HepG2 (cell line): ENCODE measurements around the gene ADI1. TPM values are rescaled to one million over a fixed set of nuclear protein-coding genes. Genes with fewer than 3 reads are reported as not detected.

ENCODE experiments used
- CREB1 ChIP-seq, 2 experiments: fragments of 450-650 bp in 1 of 2; IDR thresholded peaks; 2 replicates each; pipeline ENCODE4 v1.6.1; 2016 to 2017; ENCODE audit warnings: control low read depth in 1 of 2, mild to moderate bottlenecking in 1 of 2, missing compliant biosample characterization in 1 of 2, missing genetic modification characterization in 1 of 2
- DNMT3B ChIP-seq: conservative IDR thresholded peaks from 2 replicates; pipeline ENCODE4 v1.6.1; 2016; ENCODE audit warnings: missing biosample characterization, control low read depth
- DPF2 ChIP-seq: sonication (generic); formaldehyde crosslinking; IDR thresholded peaks from 2 replicates; pipeline ENCODE4 v1.4.0; 2020; ENCODE audit warnings: mild to moderate bottlenecking, low read depth, missing genetic modification reagents, borderline replicate concordance
- FOXA3 ChIP-seq: IDR thresholded peaks from 2 replicates; pipeline ENCODE4 v1.6.1; 2016; ENCODE audit warnings: missing genetic modification reagents, missing compliant biosample characterization
- GATAD2A ChIP-seq: IDR thresholded peaks from 2 replicates; pipeline ENCODE4 v1.6.1; 2016
- GPN1 ChIP-seq: sonication (generic); formaldehyde crosslinking; IDR thresholded peaks from 2 replicates; pipeline ENCODE4 v1.5.1; 2020; ENCODE audit warnings: missing genetic modification reagents, borderline replicate concordance
- HIVEP1 ChIP-seq: sonication (generic); formaldehyde crosslinking; IDR thresholded peaks from 2 replicates; pipeline ENCODE4 v1.4.0; 2020; ENCODE audit warnings: mild to moderate bottlenecking, missing genetic modification reagents
- MAX ChIP-seq: IDR thresholded peaks from 2 replicates; pipeline ENCODE4 v1.6.1; 2012; ENCODE audit warnings: inconsistent platforms
- MTA1 ChIP-seq: sonication (generic); formaldehyde crosslinking; IDR thresholded peaks from 2 replicates; pipeline ENCODE4 v1.4.0; 2020; ENCODE audit warnings: missing genetic modification reagents, mild to moderate bottlenecking, borderline replicate concordance
- REXO4 ChIP-seq: sonication (generic); formaldehyde crosslinking; IDR thresholded peaks from 2 replicates; pipeline ENCODE4 v1.8.0; 2022; ENCODE audit warnings: missing genetic modification reagents, mild to moderate bottlenecking, borderline replicate concordance
- SAP130 ChIP-seq: IDR thresholded peaks from 2 replicates; pipeline ENCODE4 v1.6.1; 2016; ENCODE audit warnings: low read depth
- SOX5 ChIP-seq: IDR thresholded peaks from 2 replicates; pipeline ENCODE4 v1.6.1; 2016; ENCODE audit warnings: borderline replicate concordance
- SRSF9 ChIP-seq: fragments of 200-400 bp; formaldehyde crosslinking; IDR thresholded peaks from 2 replicates; pipeline ENCODE4 v1.6.1; 2018; ENCODE audit warnings: borderline replicate concordance, mild to moderate bottlenecking, low read depth, low read length; ENCODE audit not compliant: insufficient read depth, poor library complexity, severe bottlenecking
- TBX2 ChIP-seq: sonication (generic); formaldehyde crosslinking; IDR thresholded peaks from 2 replicates; pipeline ENCODE4 v1.5.0; 2020; ENCODE audit warnings: missing genetic modification reagents, mild to moderate bottlenecking, borderline replicate concordance
- TEAD2 ChIP-seq: sonication (generic); formaldehyde crosslinking; IDR thresholded peaks from 2 replicates; pipeline ENCODE4 v1.9.0; 2021; ENCODE audit warnings: missing genetic modification reagents
- TEF ChIP-seq: sonication (generic); formaldehyde crosslinking; IDR thresholded peaks from 2 replicates; pipeline ENCODE4 v1.5.0; 2020; ENCODE audit warnings: missing genetic modification reagents
- THAP8 ChIP-seq: sonication (generic); formaldehyde crosslinking; IDR thresholded peaks from 2 replicates; pipeline ENCODE4 v1.5.1; 2020; ENCODE audit warnings: missing genetic modification reagents, mild to moderate bottlenecking, borderline replicate concordance
- TSC22D2 ChIP-seq: sonication (generic); formaldehyde crosslinking; IDR thresholded peaks from 2 replicates; pipeline ENCODE4 v1.5.1; 2020; ENCODE audit warnings: missing genetic modification reagents, mild to moderate bottlenecking, borderline replicate concordance
- ZBTB21 ChIP-seq: sonication (generic); formaldehyde crosslinking; IDR thresholded peaks from 2 replicates; pipeline ENCODE4 v1.4.0; 2020; ENCODE audit warnings: missing genetic modification reagents
- ZNF225 ChIP-seq: sonication (generic); formaldehyde crosslinking; IDR thresholded peaks from 2 replicates; pipeline ENCODE4 v1.4.0; 2020; ENCODE audit warnings: mild to moderate bottlenecking, missing genetic modification reagents
- ZNF275 ChIP-seq: sonication (generic); formaldehyde crosslinking; IDR thresholded peaks from 2 replicates; pipeline ENCODE4 v1.8.0; 2022; ENCODE audit warnings: missing genetic modification reagents, mild to moderate bottlenecking, inconsistent platforms, borderline replicate concordance
- ZNF446 ChIP-seq: sonication (generic); formaldehyde crosslinking; IDR thresholded peaks from 2 replicates; pipeline ENCODE4 v1.5.0; 2020; ENCODE audit warnings: mild to moderate bottlenecking, missing genetic modification reagents
- ZNF574 ChIP-seq: sonication (generic); formaldehyde crosslinking; IDR thresholded peaks from 2 replicates; pipeline ENCODE4 v1.4.0; 2020; ENCODE audit warnings: missing genetic modification reagents
- ZNF724P ChIP-seq: sonication (generic); formaldehyde crosslinking; IDR thresholded peaks from 2 replicates; pipeline ENCODE4 v1.8.0; 2022; ENCODE audit warnings: missing genetic modification reagents, borderline replicate concordance
- polyA plus RNA-seq, 8 experiments: library from polyadenylated mRNA; depleted of rRNA in 3 of 8; stranded (reverse) in 7 of 8; unstranded in 1 of 8; fragments of >200 nt; fragmentation: Illumina TruSeq in 4 of 8; extraction: Trizol in 4 of 8; gene quantifications; 2 replicates each; pipeline versions ENCODE4 v1.2.1 to v1.2.3, GENCODE V29; 2011 to 2016; ENCODE audit warnings: low read depth in 4 of 8, missing spikeins in 1 of 8, mixed read lengths in 1 of 8; ENCODE audit not compliant: insufficient read depth in 1 of 8
- total RNA-seq, 5 experiments: library from RNA; depleted of rRNA; stranded (reverse); fragments of >200 nt; fragmentation: Illumina TruSeq; extraction: Trizol; gene quantifications; 2 replicates each; pipeline ENCODE4 v1.2.3, GENCODE V29; 2016; ENCODE audit warnings: low read depth in 1 of 5

The ADI1 gene
- total and polyA plus RNA-seq, 2 of the 13 experiments (the other 11 are each of a cell fraction or from before 2014, with no cell fraction given): 28.7 to 123 TPM

GRCh38 chr2:3492951-3493614 lies 26.2 kb downstream of the ADI1 start (continued):
- TF ChIP-seq REXO4 (CRISPR knock-in tag) (no peak), TSC22D2 (CRISPR knock-in tag) (0 out of 2 replicates have a peak, but pooled peaks have one; percentile 10), ZBTB21 (CRISPR knock-in tag) (peak; percentile 56; the same call in 1 of the 2 replicates), CREB1 (IDR thresholded peaks at IDR 0.05) (no peak; the same call in 1 of the 2 replicates), CREB1 (CRISPR knock-in tag; IDR thresholded peaks at IDR 0.05) (peak; percentile 40; the same call in 1 of the 2 replicates), DNMT3B (0 out of 2 replicates have a peak, but pooled peaks have one; percentile 52), MTA1 (CRISPR knock-in tag) (peak; percentile 48; the same call in 1 of the 2 replicates), TBX2 (peak; percentile 53; the same call in 1 of the 2 replicates), FOXA3 (peak; percentile 52), ZNF446 (0 out of 2 replicates have a peak, but pooled peaks have one; percentile 15), HIVEP1 (CRISPR knock-in tag) (peak; percentile 87), MAX (peak; percentile 56), TEAD2 (CRISPR knock-in tag) (no peak), ZNF724P (CRISPR knock-in tag) (0 out of 2 replicates have a peak, but pooled peaks have one; percentile 77), DPF2 (peak; percentile 55; the same call in 1 of the 2 replicates), THAP8 (CRISPR knock-in tag) (peak; percentile 21; the same call in 1 of the 2 replicates), SOX5 (peak; percentile 49; the same call in 1 of the 2 replicates), SAP130 (CRISPR knock-in tag) (peak; percentile 85), SRSF9 (no peak), ZNF275 (0 out of 2 replicates have a peak, but pooled peaks have one; percentile 23), ZNF574 (CRISPR knock-in tag) (peak; percentile 45; the same call in 1 of the 2 replicates), ZNF225 (CRISPR knock-in tag) (peak; percentile 34; the same call in 1 of the 2 replicates), TEF (CRISPR knock-in tag) (peak; percentile 91; the same call in 1 of the 2 replicates), GPN1 (CRISPR knock-in tag) (no peak), GATAD2A (peak; percentile 83)
